Measurements from ENCODE around the gene A4GNT.

DNA sequence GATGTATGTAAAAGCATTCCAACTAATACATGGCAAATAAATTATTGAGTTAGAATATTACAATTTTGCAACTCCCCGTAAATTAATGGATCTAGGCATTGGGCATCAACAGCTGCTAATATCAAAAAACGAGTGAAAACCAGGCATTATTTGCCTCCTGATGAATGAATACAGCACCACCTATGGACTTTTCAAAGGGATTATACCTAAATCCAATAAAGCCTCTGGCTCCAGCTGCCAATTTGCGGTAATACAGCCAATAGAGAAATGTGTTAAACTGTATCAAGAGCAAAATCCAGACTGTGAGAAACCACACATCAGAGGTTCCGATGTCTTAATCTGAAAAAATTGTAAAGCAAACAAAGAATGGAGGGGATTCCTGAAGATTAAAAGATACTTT is 16.3 kb upstream of the A4GNT start:
- TF ChIP-seq, protein P1, sequence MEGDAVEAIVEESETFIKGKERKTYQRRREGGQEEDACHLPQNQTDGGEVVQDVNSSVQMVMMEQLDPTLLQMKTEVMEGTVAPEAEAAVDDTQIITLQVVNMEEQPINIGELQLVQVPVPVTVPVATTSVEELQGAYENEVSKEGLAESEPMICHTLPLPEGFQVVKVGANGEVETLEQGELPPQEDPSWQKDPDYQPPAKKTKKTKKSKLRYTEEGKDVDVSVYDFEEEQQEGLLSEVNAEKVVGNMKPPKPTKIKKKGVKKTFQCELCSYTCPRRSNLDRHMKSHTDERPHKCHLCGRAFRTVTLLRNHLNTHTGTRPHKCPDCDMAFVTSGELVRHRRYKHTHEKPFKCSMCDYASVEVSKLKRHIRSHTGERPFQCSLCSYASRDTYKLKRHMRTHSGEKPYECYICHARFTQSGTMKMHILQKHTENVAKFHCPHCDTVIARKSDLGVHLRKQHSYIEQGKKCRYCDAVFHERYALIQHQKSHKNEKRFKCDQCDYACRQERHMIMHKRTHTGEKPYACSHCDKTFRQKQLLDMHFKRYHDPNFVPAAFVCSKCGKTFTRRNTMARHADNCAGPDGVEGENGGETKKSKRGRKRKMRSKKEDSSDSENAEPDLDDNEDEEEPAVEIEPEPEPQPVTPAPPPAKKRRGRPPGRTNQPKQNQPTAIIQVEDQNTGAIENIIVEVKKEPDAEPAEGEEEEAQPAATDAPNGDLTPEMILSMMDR (IDR thresholded peaks at IDR 0.05), result no peak
- TF ChIP-seq POLR2A (IDR thresholded peaks at IDR 0.05), result no peak

Measured in right lobe of liver (tissue), 4 donors.